GM06990 (cell line): Measurements from ENCODE around the gene ACTA2.

ENCODE experiments used
- DNase-seq: peaks from one replicate; pipeline ENCODE4 v3.0.0-alpha.2; 2011; ENCODE audit not compliant: insufficient read length; ENCODE audit errors: extremely low read depth
- H3K27me3 ChIP-seq: replicated peaks from 2 replicates; pipeline ENCODE4 v1.6.0; 2011; ENCODE audit warnings: low read length; ENCODE audit not compliant: control insufficient read depth, insufficient read depth
- H3K36me3 ChIP-seq: 2 replicates; pipeline ENCODE4 v1.5.1; 2011; ENCODE audit warnings: low read length; ENCODE audit not compliant: control insufficient read depth, insufficient read depth
- H3K4me3 ChIP-seq: replicated peaks from 2 replicates; pipeline ENCODE4 v1.5.1; 2011; ENCODE audit warnings: low read depth, mild to moderate bottlenecking, control low read depth, low read length
- CTCF ChIP-seq: IDR thresholded peaks from 2 replicates; pipeline ENCODE4 v1.5.1; 2011; ENCODE audit warnings: low read length, control low read depth, mild to moderate bottlenecking, inconsistent platforms; ENCODE audit not compliant: insufficient read depth, poor library complexity, severe bottlenecking

ACTA2 gene

GRCh38 chr10:88923520-88923919, 29.1 kb downstream of the ACTA2 start:
- no peak for TF ChIP-seq CTCF
- no peak overlapping the region for H3K4me3 ChIP-seq
- H3K27me3 ChIP-seq = no peaks in the 10 kb centered on the region
- DNase-seq = no peak
- peaks cover 14% of the 10 kb centered on the region for H3K36me3 ChIP-seq

GRCh38 chr10:88922041-88922440, 30.5 kb downstream of the ACTA2 start:
- Histone ChIP-seq H3K36me3 (peaks cover 13% of the 10 kb centered on the region), H3K27me3 (no peaks in the 10 kb centered on the region), H3K4me3 (no peak overlapping the region)
- DNase-seq = no peak
- TF ChIP-seq CTCF = no peak

GRCh38 chr10:88920986-88921593, 31.5 kb downstream of the ACTA2 start:
- DNase-seq = no peak
- no peak for TF ChIP-seq CTCF
- Histone ChIP-seq H3K27me3 (no peaks in the 10 kb centered on the region), H3K36me3 (peaks cover 14% of the 10 kb centered on the region), H3K4me3 (no peak overlapping the region)

GRCh38 chr10:88920198-88920597, 32.4 kb downstream of the ACTA2 start:
- Histone ChIP-seq H3K27me3 (no peaks in the 10 kb centered on the region), H3K4me3 (no peak overlapping the region), H3K36me3 (peaks cover 13% of the 10 kb centered on the region)
- no peak for TF ChIP-seq CTCF
- no peak for DNase-seq

GRCh38 chr10:88919041-88919440, 33.5 kb downstream of the ACTA2 start:
- H3K36me3 ChIP-seq = peaks cover 9% of the 10 kb centered on the region
- no peak for DNase-seq
- no peak overlapping the region for H3K4me3 ChIP-seq
- H3K27me3 ChIP-seq = no peaks in the 10 kb centered on the region
- no peak for TF ChIP-seq CTCF
